ENCODE results near the gene DCX.

GRCh38 chrX:111302284-111302683 is 109.7 kb downstream of the DCX start:
- TF ChIP-seq POLR2A (IDR thresholded peaks at IDR 0.05) = no peak
- TF ChIP-seq CTCF (IDR thresholded peaks at IDR 0.05) = no peak

All from body of pancreas (tissue), 4 donors.